DMS 273 (cell line): ENCODE results near the gene AHSG.

Source experiments
- DNase-seq: peaks from one replicate; lab custom pipeline; 2025; ENCODE audit not compliant: unreplicated experiment; lab: John Stamatoyannopoulos, UW

The AHSG gene

DNA sequence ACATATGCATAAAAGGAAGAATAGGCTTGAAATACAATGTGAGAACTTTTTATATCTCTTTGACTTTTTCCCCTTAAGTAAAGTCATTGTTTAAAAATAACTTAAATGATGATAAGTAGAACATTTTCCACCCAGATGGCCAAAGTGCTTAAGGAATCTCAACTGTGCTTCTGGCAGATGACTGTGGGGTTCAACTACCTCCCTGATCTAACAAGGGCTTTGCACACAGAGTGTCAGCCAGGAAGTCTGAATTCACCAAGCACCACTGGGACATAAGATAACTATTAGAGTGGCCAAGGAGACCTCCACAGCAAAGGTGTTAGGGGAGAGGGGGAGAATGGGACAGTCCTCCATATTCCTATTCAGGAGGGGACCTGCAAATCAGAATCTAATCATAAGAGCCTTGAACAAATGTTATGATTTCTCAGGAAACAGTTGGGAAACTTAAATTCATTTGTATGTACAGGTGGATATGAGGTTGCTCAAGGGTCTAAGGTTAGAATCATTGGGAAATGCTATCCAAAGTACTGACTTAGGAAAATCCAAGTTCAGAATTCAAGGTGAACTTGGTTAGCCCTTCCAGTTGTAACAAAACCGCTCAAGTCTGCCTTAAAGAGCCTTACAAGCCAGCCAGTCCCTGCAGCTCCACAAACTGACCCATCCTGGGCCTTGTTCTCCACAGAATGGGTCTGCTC, 27.1 kb downstream of the AHSG start, which contains the start of gene FETUB:
TSS of gene FETUB (plus strand) at position 622 of the 695 bp plus-strand sequence. CDS start at position 684, 62 bp downstream.
- DNase-seq, result no peak

DNA sequence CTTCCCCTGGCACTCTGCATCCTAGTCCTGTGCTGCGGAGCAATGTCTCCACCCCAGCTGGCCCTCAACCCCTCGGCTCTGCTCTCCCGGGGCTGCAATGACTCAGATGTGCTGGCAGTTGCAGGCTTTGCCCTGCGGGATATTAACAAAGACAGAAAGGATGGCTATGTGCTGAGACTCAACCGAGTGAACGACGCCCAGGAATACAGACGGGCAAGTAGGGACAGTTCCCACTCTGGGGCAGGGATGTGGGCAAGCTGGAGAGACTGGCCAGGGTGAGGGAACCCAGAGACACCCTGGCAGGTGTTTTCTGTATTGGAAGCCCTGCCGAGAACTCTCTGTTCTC, 27.6 kb downstream of the AHSG start:
- DNase-seq, result no peak

DNA sequence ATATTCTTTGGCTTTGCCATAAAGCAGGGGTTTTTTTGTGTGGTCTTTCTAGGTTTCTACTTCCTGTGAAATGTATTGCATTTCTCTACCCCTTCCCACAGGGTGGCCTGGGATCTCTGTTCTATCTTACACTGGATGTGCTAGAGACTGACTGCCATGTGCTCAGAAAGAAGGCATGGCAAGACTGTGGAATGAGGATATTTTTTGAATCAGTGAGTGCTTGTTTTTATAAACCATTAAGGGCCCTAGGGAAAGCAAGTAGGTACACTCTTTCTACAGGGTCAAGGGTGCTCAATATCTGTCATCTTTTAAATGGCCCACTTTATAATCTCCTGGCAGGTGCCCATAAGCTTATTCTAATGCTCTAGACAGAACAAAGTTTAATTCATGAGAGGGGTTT, 28.1 kb downstream of the AHSG start:
- no peak for DNase-seq

- DNase-seq, result no peak
These were observed 29.2 kb downstream of the AHSG start for GRCh38 chr3:186642014-186642413.

GRCh38 chr3:186643493-186643892, 30.6 kb downstream of the AHSG start:
- DNase-seq, result no peak

- DNase-seq, result no peak
These were observed 31.8 kb downstream of the AHSG start for GRCh38 chr3:186644683-186645082.

GRCh38 chr3:186646106-186646505, 33.2 kb downstream of the AHSG start:
- no peak for DNase-seq

GRCh38 chr3:186646841-186647240, 34.0 kb downstream of the AHSG start:
- DNase-seq, result no peak

DNA sequence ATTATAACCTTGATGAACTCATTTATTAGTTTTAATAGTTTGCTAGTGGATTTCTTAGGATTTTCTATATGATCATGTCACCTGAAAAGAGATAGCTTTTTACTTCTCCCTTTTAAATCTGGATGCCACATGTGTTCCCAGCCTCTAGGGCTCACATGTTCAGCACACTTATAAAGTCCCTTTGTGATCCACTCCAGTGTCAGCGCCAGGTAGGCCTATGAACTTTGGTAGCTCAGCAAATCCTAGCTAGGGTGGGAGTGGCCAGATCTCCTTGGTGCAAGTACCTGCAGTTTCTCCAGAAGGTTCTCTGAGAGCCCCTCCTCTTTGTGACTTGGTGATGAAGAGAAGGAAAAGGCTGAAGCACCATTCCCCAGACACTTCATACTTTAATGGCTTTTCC, 36.0 kb downstream of the AHSG start:
- no peak for DNase-seq

GRCh38 chr3:186651678-186652215, 38.9 kb downstream of the AHSG start:
- DNase-seq, result no peak

DNA sequence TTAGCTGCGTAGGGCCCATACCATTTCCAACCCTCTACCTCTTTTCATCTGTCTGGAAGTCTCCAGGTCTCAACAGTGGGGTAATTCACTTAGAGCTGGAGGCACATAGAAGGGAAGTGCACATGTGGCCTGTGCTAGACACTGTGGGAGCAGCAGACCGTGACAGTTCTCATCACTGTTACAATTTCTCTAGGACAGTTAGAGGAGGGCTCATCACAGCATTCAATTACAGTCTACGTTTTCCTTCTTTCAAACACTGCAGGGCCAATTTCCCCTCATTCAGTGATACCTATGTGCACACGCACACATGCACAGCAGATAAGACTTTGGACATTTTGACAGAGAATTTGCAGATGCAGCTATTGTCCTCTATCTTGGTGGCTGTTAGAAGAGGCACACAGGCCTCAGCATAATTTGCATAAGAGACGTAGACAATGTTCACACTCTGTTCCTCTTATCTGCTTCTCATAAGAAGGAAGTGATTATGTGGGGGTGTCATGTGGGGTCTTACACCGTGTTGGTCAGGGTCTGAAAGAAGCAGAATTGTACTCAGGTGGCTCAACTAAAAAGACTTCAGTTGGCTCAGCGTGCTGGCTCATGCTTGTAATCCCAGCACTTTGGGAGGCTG, 40.3 kb downstream of the AHSG start:
- no peak for DNase-seq

DNA sequence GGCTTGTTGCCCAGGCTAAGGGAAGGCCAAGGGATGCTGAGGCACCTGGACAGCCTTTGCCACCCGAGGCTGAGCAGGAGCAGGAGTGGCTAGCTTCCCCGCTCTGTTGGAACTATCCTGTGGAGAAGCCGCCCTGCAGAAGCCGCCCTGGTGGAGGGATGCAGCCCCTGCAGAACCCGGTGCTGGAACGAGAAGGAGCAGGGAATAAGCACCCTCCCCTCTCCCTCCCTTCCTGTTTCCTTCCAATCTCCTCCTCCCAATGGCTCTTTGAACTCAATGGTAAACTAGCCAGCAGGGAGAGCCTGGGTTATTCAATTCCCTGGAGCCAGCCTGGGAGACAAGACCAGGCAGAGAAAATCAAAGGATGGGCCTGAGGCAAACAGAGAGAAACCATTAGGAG, 41.1 kb downstream of the AHSG start:
- peak; percentile 24 for DNase-seq

DNA sequence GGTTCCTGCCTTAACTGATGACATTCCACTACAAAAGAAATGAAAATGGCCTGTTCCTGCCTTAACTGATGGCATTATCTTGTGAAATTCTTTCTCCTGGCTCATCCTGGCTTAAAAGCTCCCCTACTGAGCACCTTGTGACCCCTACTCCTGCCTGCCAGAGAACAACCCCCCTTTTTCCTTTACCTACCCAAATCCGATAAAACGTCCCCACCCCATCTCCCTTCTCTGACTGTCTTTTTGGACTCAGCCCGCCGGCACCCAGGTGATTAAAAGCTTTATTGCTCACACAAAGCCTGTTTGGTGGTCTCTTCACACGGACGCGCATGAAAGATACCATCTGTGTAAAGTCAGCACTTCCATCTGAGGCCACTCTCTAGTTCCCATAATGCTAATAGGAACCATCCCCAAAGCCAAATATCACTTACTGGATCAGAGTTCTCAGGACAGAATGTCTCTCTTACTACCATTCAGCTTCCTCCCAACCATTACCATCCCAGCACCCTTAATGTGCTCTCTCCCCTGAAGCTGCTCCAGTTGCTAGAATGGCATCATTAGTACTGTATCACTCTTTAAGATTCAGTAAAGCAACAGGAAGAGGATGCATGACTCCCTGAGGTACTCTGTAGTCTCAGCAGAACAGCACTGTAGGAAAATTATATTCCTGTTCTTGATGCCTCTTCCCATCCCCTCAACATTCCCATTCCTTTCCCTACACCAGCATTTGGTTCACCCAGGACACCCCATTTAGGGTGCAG, 50.7 kb downstream of the AHSG start:
- DNase-seq, result no peak

DNA sequence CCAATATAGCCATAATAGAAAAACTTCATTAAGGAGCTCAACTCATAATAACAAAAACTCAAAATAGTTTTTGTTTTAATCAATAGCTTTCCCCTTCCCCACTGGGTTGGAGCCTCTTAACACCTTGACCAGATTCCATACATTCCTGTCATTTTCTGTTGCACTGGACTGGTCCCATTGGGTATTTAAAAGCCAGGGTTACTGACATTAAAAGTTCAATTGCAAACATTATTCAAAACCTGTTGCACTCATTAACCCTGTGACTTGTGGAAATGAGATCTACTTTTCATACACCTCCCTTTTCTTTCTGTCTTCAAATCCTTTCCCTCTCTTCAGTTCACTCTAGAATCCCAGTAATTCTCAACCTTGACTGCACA, 51.2 kb downstream of the AHSG start:
- DNase-seq, result no peak

GRCh38 chr3:186664506-186664905, 51.6 kb downstream of the AHSG start:
- DNase-seq, result no peak

GRCh38 chr3:186665625-186666188, 52.8 kb downstream of the AHSG start, which contains the start of gene HRG:
Gene HRG (plus strand): TSS chr3:186666014. CDS start chr3:186666032, 18 bp downstream.
- no peak for DNase-seq

GRCh38 chr3:186668426-186668825, 55.6 kb downstream of the AHSG start:
- no peak for DNase-seq

- DNase-seq, result no peak
These were observed 56.7 kb downstream of the AHSG start for GRCh38 chr3:186669378-186670084.

DNA sequence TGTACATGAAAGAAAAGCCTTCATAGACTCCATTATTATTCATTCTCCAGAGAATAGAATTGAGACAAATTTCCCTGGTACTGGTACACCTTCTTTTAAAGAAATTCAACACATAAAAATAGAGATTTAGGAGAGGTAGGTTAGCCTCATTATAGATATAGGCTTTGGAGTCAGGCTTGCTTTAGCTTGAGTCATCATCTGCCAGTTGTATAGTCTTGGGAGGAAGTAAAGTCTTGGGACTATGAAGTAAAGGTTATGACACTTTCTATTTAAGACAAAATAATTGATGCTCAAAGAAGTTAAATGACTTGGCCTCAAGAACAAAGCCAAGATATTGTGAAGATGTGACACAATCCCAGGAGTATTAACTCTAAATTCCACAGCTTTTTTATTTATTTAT, 57.3 kb downstream of the AHSG start:
- no peak for DNase-seq
